Liver (tissue), 3 donors: ENCODE data around the gene CLIP4.

ENCODE experiments used
- ATF3 ChIP-seq: IDR thresholded peaks from 2 replicates; pipeline ENCODE4 v1.6.1; 2016; ENCODE audit warnings: antibody characterized with exemption
- CTCF ChIP-seq: fragments of 150-350 bp; IDR thresholded peaks from 2 replicates; pipeline ENCODE4 v1.5.1; 2017; ENCODE audit warnings: improper control_type of control experiment, low read depth, low read length; ENCODE audit not compliant: missing input control
- EGR1 ChIP-seq, 2 donors: IDR thresholded peaks; 2 replicates each; pipeline ENCODE4 v1.6.1; 2016 to 2018; ENCODE audit warnings: antibody characterized with exemption in 2 of 2, low read depth in 2 of 2
- GABPA ChIP-seq, 2 donors: IDR thresholded peaks in 1 of 2; conservative IDR thresholded peaks in 1 of 2; 2 replicates each; pipeline ENCODE4 v1.6.1; 2016; ENCODE audit warnings: antibody characterized with exemption in 2 of 2, mild to moderate bottlenecking in 1 of 2, moderate library complexity in 1 of 2
- HNF4A ChIP-seq, 2 donors: conservative IDR thresholded peaks; 2 replicates each; pipeline ENCODE4 v1.6.1; 2016; ENCODE audit warnings: antibody characterized with exemption in 2 of 2, mild to moderate bottlenecking in 2 of 2
- MAX ChIP-seq: IDR thresholded peaks from 2 replicates; pipeline ENCODE4 v1.6.1; 2016; ENCODE audit warnings: antibody characterized with exemption
- RAD21 ChIP-seq, 2 donors: IDR thresholded peaks; 2 replicates each; pipeline ENCODE4 v1.6.1; 2016; ENCODE audit warnings: antibody characterized with exemption in 2 of 2, mild to moderate bottlenecking in 2 of 2
- REST ChIP-seq: IDR thresholded peaks from 2 replicates; pipeline ENCODE4 v1.6.1; 2016; ENCODE audit warnings: antibody characterized with exemption, mild to moderate bottlenecking
- RXRA ChIP-seq, 2 donors: IDR thresholded peaks; 2 replicates each; pipeline ENCODE4 v1.6.1; 2017 to 2018; ENCODE audit warnings: antibody characterized with exemption in 2 of 2, mild to moderate bottlenecking in 1 of 2
- SP1 ChIP-seq: IDR thresholded peaks from 2 replicates; pipeline ENCODE4 v1.6.1; 2018; ENCODE audit warnings: antibody characterized with exemption, mild to moderate bottlenecking
- TAF1 ChIP-seq: conservative IDR thresholded peaks from 2 replicates; pipeline ENCODE4 v1.6.1; 2016; ENCODE audit warnings: antibody characterized with exemption, mild to moderate bottlenecking
- YY1 ChIP-seq: IDR thresholded peaks from 2 replicates; pipeline ENCODE4 v1.6.1; 2016; ENCODE audit warnings: antibody characterized with exemption, mild to moderate bottlenecking
- ZBTB33 ChIP-seq: IDR thresholded peaks from 2 replicates; pipeline ENCODE4 v1.6.1; 2016; ENCODE audit warnings: antibody characterized with exemption
- donor health status: healthy.
- donor health status: healthy.

GRCh38 chr2:29157131-29157530, 41.9 kb downstream of the CLIP4 start:
- TF ChIP-seq YY1 (no peak), CTCF (no peak), REST (no peak), SP1 (no peak), RAD21 (IDR thresholded peaks at IDR 0.05) (no peak), MAX (no peak), TAF1 (no peak), ZBTB33 (no peak), ATF3 (no peak), EGR1 (IDR thresholded peaks at IDR 0.05; ENCODE audit: low read depth in 2 of 2) (no peak), RXRA (IDR thresholded peaks at IDR 0.05) (no peak), GABPA (IDR thresholded peaks at IDR 0.05 in 1 of 2, conservative IDR thresholded peaks at IDR 0.05 in 1 of 2) (no peak), HNF4A (conservative IDR thresholded peaks at IDR 0.05) (no peak)
